Osteoblast (primary cell): ENCODE data around the gene MDM2. TPM values are rescaled to one million over a fixed set of nuclear protein-coding genes. Genes with fewer than 3 reads are reported as not detected.

Experiments
- DNase-seq: peaks from one replicate; pipeline ENCODE4 v3.0.0; 2011; ENCODE audit warnings: low spot score, mixed read lengths; ENCODE audit not compliant: insufficient read length; ENCODE audit errors: missing footprints
- H2AFZ ChIP-seq: 2 replicates; pipeline ENCODE4 v1.6.0; 2011; ENCODE audit warnings: mild to moderate bottlenecking, low read length
- H3K27ac ChIP-seq: 2 replicates; pipeline ENCODE4 v1.5.1; 2011; ENCODE audit warnings: mild to moderate bottlenecking, low read depth, low read length, moderate library complexity
- H3K27me3 ChIP-seq: 2 replicates; pipeline ENCODE4 v1.6.0; 2012; ENCODE audit warnings: mild to moderate bottlenecking, control low read depth, inconsistent platforms, low read length, moderate library complexity; ENCODE audit not compliant: insufficient read depth
- H3K36me3 ChIP-seq: 2 replicates; pipeline ENCODE4 v1.5.1; 2011; ENCODE audit warnings: mild to moderate bottlenecking, low read length, control low read depth, moderate library complexity; ENCODE audit not compliant: insufficient read depth
- H3K4me1 ChIP-seq: 2 replicates; pipeline ENCODE4 v1.5.1; 2011; ENCODE audit warnings: mild to moderate bottlenecking, low read length, control low read depth, moderate library complexity; ENCODE audit not compliant: insufficient read depth
- H3K4me2 ChIP-seq: 2 replicates; pipeline ENCODE4 v1.6.0; 2011; ENCODE audit warnings: mild to moderate bottlenecking, low read length; ENCODE audit not compliant: insufficient read depth
- H3K4me3 ChIP-seq: fragments of 200-600 bp; sonication (generic); 3 replicates; pipeline ENCODE4 v1.5.1; 2012; ENCODE audit warnings: mild to moderate bottlenecking, low read length, inconsistent platforms; ENCODE audit not compliant: insufficient read depth
- H3K79me2 ChIP-seq: 2 replicates; pipeline ENCODE4 v1.6.0; 2012; ENCODE audit warnings: mild to moderate bottlenecking, low read length, control low read depth, inconsistent platforms; ENCODE audit not compliant: insufficient read depth
- H3K9me3 ChIP-seq: 2 replicates; pipeline ENCODE4 v1.5.1; 2011; ENCODE audit warnings: low read depth, low read length, control low read depth
- H4K20me1 ChIP-seq: 2 replicates; pipeline ENCODE4 v1.6.0; 2012; ENCODE audit warnings: mild to moderate bottlenecking, low read length, control low read depth; ENCODE audit not compliant: insufficient read depth
- CTCF ChIP-seq: IDR thresholded peaks from 2 replicates; pipeline ENCODE4 v1.5.1; 2011; ENCODE audit warnings: mild to moderate bottlenecking, low read depth, low read length, moderate library complexity; ENCODE audit errors: extremely low read depth
- total RNA-seq: library from RNA; depleted of rRNA; stranded (reverse); fragments of >200 nt; gene quantifications from 2 replicates; pipeline ENCODE4 v1.2.3, GENCODE V29; 2012

The MDM2 gene
- total RNA-seq, 1 donor: 225 TPM

- no peaks in the 10 kb centered on the region for H3K79me2 ChIP-seq
- no peak for DNase-seq
- peak; percentile 80 for TF ChIP-seq CTCF
- no peak overlapping the region for H2AFZ ChIP-seq
- H3K4me3 ChIP-seq: no peak overlapping the region
- no peaks in the 10 kb centered on the region for H3K9me3 ChIP-seq
- H4K20me1 ChIP-seq: no peaks in the 10 kb centered on the region
- peaks cover 30% of the 10 kb centered on the region for H3K4me1 ChIP-seq
- H3K27me3 ChIP-seq: no peaks in the 10 kb centered on the region
- no peaks in the 10 kb centered on the region for H3K36me3 ChIP-seq
- H3K4me2 ChIP-seq: no peak overlapping the region
- H3K27ac ChIP-seq: peak overlapping the region; percentile 11
Observed at GRCh38 chr12:68899251-68899771, 91.3 kb downstream of the MDM2 start.

GRCh38 chr12:68900241-68900640, 92.3 kb downstream of the MDM2 start:
- H4K20me1 ChIP-seq: no peaks in the 10 kb centered on the region
- DNase-seq: no peak
- H3K4me2 ChIP-seq: no peak overlapping the region
- no peaks in the 10 kb centered on the region for H3K9me3 ChIP-seq
- H3K36me3 ChIP-seq: no peaks in the 10 kb centered on the region
- no peak overlapping the region for H2AFZ ChIP-seq
- H3K4me3 ChIP-seq: no peak overlapping the region
- no peaks in the 10 kb centered on the region for H3K27me3 ChIP-seq
- TF ChIP-seq CTCF: no peak
- H3K27ac ChIP-seq: no peak overlapping the region
- H3K79me2 ChIP-seq: no peaks in the 10 kb centered on the region
- H3K4me1 ChIP-seq: peaks cover 30% of the 10 kb centered on the region

Other genes starting within 250 kb of the MDM2 start
- 231 and 243 TPM in 2 replicates for gene RAP1B, start 197.3 kb upstream of the MDM2 start, total RNA-seq
- gene NUP107, start 121.2 kb upstream of the MDM2 start, total RNA-seq: 34.5 and 43.8 TPM in 2 replicates
- gene SLC35E3, start 62.0 kb upstream of the MDM2 start, total RNA-seq: 4.1 and 5.8 TPM in 2 replicates
- 1.8 and 3.6 TPM in 2 replicates for gene CPM, start 125.0 kb downstream of the MDM2 start, total RNA-seq